Fibroblast of skin of back (primary cell): ENCODE data around the gene ERLIN1. TPM values are rescaled to one million over a fixed set of nuclear protein-coding genes. Genes with fewer than 3 reads are reported as not detected.
A peak's percentile ranks its signal among the peaks of the same experiment; 100 is the strongest.

Experiments used
- DNase-seq: peaks from one replicate; pipeline ENCODE4 v3.0.0-alpha.2; 2013
- polyA plus RNA-seq, 2 experiments: library from polyadenylated mRNA; unstranded; fragments of 120-200 nt; gene quantifications; one replicate each; pipeline ENCODE4 v1.2.1, GENCODE V29; 2013; ENCODE audit not compliant: insufficient read length in 2 of 2

Gene ERLIN1
- polyA plus RNA-seq (2013, experiment 1 of 2; ENCODE audit: insufficient read length), result 46.6 TPM
- polyA plus RNA-seq (2013, experiment 2 of 2; ENCODE audit: insufficient read length), result 27.4 TPM

DNA sequence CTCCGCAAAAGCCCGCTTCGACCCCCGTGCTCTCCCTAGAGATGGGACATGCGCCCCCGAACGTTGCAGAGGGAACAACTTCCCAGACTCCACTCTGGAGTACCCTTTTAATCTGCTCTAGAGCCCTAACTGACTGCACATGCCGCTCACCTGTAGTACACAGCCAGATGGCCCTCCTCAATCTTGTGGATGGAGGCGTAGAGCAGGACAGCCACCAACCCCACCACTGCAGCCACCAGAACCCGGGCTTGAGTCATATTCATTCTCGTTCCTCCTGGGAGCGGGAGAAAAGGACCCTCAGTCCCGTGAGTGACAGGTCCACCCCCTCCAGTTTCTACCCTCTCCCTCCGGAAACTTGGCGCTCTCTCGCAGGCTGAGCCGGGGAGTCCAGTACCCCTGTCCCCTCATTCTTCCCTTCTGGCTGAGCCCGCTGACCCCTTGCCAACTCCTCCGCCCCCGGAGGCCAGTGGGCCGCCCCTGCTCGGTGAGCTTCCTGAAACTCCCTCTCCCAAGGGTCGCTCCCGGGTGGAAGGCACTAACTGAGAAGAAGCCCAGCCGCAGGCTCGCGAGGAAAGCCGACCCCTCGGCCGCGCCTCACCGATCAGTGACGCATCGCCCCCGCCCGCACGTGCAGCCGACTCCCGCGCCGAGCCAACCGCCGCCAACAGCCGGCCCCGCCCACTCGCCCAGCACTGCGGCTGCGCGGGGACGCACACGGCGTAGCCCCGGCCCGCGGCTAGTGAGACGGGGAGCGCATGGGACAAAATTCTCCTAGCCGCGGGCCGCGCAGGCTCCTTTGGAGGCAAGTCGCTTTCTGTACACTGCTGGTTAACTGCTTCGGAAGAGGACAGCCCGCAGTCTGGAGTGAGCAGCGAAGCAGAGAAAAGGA, at the start of gene ERLIN1:
Gene ERLIN1 (minus strand): TSS at position 666 of the 889 bp plus-strand sequence. CDS start 403 bp downstream, at position 263.
- peak; percentile 92 for DNase-seq

DNA sequence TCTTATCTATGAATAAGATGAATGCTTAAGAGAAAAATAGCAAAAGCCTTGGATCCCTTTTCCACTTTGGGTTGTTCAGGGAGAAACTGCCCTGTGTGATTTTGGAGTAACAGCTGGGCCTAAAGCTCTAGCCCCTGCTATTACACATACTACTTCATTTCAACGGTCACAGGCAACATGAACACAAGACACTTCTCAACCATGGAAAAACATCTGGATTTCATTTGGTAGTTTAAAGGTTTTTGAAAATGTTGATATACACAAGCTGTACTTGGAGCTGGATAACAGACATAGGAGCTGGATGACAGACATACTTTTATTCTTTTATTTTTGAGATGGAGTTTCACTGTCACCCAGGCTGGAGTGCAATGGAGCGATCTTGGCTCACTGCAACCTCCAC, 46.3 kb upstream of the ERLIN1 start:
- no peak for DNase-seq

DNA sequence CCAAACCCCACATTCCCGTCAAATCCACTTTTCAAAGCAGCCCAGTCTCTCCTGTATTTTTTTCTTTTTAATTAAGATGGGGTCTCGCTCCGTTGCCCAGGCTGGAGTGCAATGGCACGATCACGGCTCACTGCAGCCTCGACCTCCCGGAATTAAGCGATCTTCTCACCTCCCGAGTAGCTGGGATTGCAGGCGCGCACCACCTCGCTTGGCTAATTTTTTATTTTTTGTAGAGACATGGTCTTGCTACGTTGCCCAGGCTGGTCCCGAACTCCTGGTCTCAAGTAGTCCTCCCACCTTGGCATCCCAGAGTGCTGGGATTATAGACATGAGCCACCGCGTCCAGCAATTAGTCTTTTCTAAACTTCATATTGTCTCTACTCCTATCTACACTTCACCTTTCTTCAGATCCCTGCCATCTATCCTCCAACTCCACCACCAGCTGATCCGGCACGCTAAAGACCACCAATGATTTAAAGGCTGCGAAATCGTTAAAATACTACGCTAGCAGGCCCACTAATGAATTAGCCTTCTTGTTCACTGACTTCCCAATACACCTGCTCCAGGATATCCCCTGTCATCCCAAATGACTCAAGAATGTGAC, 44.1 kb upstream of the ERLIN1 start:
- DNase-seq, result no peak

DNA sequence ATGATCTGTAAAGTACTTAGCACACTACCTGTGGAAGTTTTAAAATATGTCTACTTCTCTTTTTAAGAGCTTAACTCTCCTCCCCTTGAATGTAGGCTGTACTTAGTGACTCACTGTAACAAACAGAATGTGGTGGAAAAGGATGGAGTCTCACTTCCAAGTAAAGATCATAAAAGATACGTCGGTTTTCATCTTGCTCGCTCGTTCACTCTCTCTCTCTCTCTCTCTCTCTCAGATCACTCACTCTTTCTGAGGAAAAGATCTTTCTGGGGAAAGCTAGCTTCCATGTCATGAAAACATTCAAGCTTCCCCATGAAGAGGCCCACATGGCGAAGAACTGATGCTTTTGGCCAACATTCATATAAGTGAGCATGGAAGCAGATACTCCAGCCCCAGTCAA, 38.0 kb upstream of the ERLIN1 start:
- no peak for DNase-seq

DNA sequence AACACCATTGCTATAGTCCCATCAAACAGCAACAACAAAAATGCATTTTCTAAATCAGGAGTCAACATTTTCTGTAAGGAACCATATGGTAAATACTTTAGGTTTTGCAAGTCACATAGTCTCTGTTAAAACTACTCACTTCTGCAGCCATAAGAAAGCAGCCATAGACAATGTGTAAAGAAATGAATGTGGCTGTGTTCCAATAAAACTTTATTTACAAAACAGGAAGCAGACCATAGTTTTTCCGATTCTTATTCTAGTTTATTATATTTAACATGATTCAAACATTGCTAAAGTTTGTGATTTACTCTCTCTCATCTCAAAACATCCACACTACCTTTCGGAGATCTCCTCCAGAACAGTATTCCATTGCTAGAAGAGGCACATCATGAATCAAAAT, 36.7 kb upstream of the ERLIN1 start:
- no peak for DNase-seq

DNA sequence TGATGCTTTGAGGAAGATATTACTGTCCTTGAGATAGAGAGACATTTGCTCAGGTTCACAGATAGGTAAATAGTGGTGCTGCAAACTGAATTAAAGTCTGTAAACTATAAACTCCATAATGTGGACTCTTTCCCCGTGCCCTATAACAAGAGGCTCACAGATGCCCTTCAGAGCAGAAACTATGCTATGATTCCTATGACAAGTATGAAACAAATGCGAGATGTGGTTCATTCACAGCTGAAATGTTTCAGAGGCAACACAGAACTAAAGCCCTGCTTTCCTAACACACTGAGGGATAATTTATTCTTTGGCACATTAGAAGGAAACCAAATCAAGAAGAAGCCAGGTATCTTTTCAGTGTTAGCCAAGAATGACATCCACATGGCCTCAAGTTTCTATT, 30.2 kb upstream of the ERLIN1 start:
- no peak for DNase-seq

DNA sequence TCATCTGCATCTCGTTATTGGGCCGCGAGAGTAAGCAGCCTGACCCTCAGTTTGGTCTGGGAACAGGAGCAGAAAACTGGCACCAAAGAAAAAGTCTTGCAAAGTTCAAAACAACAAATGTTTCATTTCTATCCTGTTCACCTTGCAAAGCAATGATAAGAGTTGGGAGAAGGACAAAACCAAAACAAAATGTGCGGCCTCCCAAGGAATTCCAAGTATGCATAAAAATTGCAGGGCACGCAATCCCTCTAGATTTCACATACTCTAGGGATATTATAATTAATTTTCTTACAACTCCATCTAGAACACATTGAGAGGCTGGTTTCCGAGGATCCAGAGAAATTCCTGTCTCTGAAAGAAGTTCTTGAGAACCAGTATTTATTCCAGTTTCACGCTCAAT, 23.5 kb upstream of the ERLIN1 start:
- DNase-seq, result peak; percentile 57

DNA sequence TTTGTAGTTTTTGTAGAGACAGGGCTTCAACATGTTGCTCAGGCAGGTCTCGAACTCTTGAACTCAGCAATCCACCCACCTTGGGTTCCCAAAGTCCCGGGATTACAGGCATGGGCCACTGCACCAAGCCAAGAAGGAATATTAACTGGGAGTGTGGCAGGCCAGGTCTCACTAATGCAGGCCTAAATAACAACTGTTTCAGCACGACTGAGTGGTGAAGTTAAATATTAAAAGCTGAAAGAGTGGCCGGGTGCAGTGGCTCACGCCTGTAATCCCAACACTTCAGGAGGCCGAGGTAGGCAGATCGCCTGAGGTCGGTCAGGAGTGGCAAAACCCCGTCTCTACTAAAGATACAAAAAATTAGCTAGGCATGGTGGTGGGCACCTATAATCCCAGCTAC, 22.4 kb upstream of the ERLIN1 start:
- DNase-seq, result no peak

DNA sequence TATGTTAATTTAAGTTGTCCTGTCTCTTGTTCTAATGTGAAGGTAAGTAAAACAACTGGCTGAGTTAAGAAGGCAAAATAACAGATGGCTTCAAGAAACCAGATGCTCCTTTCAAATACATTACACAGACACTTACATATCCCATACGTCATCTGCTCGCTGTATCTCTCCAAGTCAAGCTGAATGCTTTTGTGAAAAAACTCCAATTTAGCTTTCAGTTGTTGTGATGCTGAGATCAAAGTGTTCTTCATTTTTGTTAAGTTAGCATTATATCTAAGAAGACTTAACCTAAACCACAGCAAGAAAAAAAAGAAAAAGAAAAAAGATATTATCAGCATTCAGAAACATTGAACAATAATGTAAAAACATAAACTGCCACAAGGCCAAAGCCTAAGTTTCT, 18.5 kb upstream of the ERLIN1 start:
- DNase-seq, result no peak

DNA sequence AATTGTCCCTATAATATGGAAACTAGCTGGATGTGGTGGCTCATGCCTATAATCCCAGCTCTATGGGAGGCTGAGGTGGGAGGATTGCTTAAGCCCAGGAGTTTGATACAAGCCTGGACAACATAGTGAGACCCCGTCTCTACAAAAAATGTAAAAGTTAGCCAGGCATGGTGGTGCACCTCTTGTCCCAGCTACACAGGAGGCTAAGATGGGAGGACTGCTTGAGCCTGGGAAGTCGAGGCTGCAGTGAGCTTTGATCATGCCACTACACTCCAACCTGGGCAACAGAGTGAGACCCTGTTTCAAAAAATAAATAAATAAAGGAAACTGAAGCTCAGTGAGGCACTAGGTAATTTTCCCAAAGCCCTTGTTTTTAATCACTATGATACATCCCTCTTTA, 15.7 kb upstream of the ERLIN1 start:
- no peak for DNase-seq

DNA sequence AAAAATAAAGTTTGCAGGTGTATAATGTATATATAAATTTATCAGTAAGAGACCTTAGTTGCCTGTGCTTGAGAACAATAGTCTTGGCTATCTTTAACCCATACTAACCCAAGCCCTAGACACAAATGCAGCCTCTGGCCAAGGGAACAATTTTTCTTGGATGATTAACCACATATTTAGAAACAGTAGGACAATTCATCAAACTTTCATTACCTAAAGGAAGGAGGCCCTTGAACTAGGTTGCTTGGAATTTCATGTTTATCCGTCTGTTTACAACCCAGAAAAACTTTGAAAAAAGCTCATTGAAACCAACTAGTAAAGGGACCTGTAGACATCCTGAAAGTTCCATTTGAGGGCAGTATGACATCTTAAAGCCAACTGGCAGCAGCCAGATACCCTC, 8.9 kb upstream of the ERLIN1 start:
- DNase-seq, result no peak

DNA sequence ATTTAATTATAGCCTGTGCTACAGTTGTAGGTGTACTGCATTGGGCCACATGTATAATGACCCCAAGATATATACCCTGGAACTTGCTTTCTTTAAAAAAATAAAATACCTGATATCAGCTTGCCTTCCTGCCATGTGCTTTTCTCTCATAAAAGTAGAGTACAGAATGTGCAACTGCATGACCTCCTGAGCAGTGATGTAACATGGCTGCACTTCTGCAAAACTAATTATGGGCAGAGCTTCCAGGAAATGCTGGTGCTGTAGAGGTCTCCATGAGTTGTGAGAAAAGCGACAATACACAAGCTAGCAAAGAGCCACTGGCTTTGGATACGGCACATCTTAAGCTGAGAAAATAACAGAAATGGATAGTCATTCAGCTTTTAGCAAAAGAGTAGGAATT, 6.5 kb upstream of the ERLIN1 start:
- DNase-seq, result no peak

DNA sequence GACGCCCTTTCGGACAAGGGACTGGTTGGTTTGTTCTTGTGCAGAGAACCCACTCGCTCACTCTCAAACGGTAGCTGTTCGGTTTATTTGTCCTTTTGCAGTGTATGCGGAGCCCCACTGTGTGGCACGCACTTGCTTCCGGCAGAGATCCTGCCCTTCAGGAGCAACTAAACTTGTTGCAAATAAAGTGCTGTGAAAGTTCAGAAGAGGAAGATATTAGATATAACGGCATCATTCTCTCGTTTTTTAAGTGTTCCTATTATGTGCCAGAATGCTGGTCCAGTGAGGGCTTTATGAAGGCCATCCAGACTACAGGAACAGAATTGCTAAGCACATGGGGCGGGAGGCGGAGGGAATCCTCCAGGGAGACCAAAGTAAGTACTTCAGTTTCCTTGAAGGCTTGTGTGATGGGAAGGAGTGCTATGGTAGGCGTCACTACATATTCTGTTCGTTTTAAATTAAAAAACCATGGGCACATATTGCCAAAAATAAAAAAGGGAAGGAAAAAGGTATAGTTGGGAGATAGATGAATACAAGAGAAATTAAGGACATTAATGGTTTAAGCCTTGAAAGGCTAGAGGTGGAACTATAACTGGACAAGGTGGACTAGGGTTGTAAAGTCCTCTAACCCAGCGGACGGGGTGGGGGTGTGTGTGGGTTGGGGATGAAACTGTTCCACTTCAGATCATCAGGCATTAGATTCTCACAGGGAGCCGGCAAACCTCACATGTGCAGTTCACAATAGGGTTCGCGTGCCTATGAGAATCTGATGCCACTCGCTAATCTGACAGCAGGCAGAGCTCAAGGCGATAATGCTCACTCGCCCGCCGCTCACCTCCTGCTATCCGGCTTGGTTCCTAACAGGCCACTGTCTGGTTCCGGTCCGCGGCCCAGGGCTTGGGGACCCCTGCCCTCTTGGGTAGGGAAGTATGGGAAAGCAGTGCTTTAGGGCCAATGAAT, 704 bp upstream of the ERLIN1 start:
- DNase-seq, result peak; percentile 53

DNA sequence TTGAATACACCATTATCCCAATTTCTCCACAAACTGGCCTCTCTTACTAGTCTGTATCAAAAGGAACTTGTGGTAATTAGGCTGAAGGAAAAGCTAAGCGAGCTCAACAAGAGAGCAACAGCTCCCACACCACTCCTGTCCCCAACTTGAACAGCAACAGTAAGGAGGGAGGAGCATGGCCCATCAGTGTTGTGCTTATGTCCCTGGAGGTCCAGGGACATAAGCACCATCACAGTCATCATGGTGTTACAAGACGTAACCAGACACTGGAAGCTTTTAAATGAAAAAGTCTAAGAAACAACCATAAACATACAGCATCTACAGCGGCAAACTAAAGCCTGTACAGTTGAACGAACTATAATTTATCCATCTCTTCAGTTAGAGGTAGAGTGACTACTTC, 989 bp downstream of the ERLIN1 start:
- peak; percentile 32 for DNase-seq

DNA sequence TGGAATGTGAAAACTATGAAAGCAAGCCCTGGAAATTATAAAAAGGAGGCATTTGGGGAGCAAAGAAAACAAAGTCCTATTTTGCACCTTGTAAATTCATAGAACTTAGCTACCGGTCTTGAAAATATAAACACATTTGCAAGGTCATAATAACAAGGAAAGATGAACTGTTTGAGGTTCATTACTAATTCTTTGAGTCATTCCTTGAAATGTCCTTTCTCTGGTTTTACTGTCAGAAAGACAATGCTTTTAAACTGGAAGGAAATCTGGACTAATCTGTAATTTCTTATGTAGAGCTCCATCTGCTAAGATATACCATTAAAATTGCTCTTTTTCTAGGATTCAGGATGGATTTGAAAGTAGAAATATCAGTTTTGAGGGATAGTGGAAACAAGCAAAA, 1.4 kb downstream of the ERLIN1 start:
- DNase-seq, result peak; percentile 2

DNA sequence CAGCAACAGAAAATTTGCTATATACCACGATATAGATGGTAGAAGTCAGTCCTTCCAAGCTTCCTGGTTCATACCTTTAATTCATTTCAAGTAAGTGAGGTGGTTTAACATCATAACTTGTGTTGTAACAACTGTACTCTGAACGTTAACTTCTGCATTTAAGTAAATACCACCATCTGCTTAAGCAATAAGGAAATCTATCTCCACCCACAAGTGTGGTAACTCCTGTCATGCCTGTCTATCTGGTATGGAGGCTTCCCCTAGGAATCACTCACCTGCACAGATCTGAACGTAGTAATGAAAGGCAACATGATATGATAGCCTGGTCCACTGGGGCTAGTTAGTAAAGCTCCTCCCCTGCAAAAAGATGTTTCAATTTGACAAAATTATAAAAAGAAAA, 2.3 kb downstream of the ERLIN1 start:
- DNase-seq, result no peak

DNA sequence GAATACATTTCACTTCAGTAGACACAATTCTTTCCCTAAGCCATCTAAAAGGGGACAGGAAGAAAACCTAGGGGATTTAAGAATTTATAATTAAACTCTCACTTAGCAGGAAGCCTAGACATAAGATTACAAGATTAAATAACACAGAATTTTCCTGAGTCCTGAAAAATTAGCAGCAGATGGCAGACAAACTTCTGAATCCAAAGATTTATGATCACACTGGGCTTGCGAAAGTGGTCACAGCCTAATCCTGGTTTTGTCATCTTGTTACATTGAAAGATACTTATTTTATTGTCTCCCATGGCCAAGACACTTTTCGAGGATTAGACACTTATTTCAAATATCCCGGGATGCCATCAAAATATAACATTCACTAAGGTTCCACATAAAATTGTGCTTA, 2.9 kb downstream of the ERLIN1 start:
- no peak for DNase-seq

DNA sequence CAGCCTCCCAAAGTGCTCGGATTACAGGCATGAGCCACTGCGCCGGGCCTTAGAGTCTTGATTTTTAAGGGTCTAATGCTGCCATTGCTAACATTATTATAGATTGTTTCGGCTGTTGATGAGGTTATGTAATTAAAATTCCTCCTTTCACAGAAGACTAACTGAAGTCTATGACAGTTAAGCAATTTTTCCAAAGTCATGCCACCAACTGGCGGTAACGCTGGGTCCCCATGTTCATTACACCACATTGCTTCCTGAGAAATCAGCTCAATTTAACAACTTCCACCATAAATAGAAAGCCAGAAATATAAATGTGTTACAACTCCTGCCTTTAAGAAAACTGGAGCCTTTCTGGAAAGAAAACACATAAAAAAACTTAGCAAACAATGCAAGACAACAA, 3.5 kb downstream of the ERLIN1 start:
- DNase-seq, result no peak

DNA sequence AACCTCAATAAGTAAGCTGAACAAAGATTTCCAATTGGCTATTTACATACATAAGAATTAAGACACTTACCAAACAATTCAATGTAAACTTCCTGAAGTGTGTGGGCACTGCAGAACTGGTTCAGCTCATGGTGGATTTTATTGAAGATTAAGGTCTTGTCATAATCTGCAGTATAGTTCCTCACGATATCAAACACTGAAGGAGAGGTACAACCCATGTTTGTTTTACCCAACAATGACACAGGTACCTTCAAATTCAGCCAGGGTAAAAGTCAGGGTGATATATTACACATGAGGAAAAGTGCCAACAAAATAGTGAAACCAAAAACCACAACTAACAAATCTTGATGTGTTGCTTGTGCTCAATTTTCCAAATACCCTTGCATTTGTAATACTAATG, 10.0 kb downstream of the ERLIN1 start:
- no peak for DNase-seq

DNA sequence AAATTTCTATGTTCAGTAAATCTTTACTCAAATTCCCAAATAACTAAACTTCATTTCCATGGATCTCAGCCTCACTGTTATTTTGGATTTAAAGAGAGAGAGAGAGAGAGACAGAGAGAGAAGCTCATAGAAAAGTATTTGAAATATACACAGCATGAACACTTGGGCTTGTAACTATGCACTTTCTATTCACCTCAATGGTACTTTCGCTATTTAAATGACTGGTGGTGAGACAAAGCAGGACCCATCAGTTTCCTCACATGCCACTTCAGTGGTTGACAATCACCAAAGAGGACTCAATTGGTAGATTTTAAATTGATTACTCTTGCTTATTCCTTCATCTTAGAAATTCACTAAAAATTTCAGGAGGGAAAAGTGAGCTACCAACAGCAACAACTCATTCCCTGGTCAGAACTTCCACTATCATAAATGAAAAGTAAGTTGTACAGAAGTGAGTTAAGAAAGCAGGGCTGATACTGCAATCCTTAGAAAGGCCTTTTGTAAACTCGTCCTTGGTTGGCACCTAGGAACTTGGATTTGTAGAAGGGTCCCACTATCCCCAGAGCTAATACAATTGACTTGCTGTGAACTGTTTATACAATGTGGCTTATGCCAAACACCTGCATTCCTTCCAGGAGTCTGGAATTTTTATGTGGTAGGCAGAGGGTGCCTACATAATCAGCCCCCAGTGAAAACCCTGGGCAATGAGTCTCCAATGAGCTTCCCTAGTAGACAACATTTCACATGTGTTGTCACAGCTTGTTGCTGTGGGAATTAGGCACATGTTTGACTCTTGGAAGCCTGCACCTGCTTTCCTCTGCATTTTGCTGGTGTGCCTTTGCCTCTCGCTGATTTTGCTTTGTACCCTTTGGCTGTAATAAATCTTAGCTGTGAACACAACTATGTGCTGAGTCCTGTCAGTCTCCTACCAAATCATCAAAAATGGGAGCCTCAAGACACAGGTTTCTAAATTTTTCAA, 10.8 kb downstream of the ERLIN1 start:
- DNase-seq, result no peak

DNA sequence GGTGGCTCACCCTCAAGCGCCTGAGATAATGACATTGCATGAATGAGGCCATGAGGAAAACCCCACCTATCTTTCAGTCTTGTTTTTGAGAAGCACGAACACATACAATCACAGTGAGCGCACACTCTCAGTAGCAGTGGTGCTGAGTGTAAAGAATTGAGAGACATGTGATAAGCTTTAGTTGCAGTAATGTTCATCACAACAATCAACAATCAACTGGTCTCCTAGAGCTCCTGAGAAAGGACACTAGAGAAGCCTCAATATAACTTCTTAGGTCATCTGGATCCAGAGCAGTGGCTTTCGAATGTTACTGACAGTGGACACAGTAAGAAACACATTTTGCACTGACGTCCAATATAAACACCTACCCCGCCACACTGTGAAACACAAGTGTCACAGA, 12.8 kb downstream of the ERLIN1 start:
- DNase-seq, result no peak

DNA sequence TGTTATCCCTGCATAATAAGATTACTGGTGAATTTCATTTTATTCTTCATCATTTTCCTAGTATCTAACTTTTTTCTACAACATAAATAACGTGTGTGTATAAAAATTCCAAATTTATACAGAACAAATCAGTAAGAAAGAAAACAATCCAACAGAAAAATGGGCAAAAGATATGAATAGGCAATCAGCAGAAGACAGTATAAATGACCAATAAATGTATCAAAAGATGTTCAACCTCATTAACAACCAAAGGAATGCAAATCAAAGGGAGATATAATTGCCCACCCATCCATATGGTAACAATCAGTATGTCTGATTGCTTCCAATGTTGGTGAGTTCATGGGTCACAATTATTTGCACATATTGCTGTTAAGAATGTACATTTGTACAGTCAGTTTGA, 13.5 kb downstream of the ERLIN1 start:
- no peak for DNase-seq
